Testis (tissue), 2 donors: ENCODE data around the gene NFKBIB.

Source experiments
- CTCF ChIP-seq, 3 experiments: fragments of 450-650 bp in 2 of 3; fragments of 200-600 bp in 1 of 3; sonication (generic) in 1 of 3; IDR thresholded peaks; one replicate each; pipeline ENCODE4 v1.5.1; 2016 to 2019; ENCODE audit warnings: antibody characterized with exemption in 3 of 3, mild to moderate bottlenecking in 2 of 3, moderate library complexity in 1 of 3
- POLR2A ChIP-seq: fragments of 450-650 bp; IDR thresholded peaks from one replicate; pipeline ENCODE4 v1.6.1; 2017; ENCODE audit warnings: antibody characterized with exemption, mild to moderate bottlenecking, moderate library complexity

- TF ChIP-seq CTCF (IDR thresholded peaks at IDR 0.05): no peak
- TF ChIP-seq POLR2A: no peak
Observed at GRCh38 chr19:38912600-38913514, 13.1 kb downstream of the NFKBIB start.
